Loucy (cell line): ENCODE data around the gene QRFP.

Experiments
- H2AFZ ChIP-seq: fragments of 200-600 bp; sonication (generic); 2 replicates; pipeline ENCODE4 v1.6.0; 2016; ENCODE audit warnings: antibody characterized with exemption, mild to moderate bottlenecking, low read length, moderate library complexity
- H3F3A ChIP-seq: fragments of 200-600 bp; 2 replicates; pipeline ENCODE4 v1.6.0; 2016; ENCODE audit warnings: antibody characterized with exemption, low read depth, mild to moderate bottlenecking
- H3K27me3 ChIP-seq: fragments of 200-600 bp; sonication (generic); 2 replicates; pipeline ENCODE4 v1.6.1; 2014; ENCODE audit warnings: low read length, mild to moderate bottlenecking; ENCODE audit not compliant: insufficient read depth, poor library complexity, severe bottlenecking
- H3K36me3 ChIP-seq: fragments of 200-600 bp; sonication (generic); 2 replicates; pipeline ENCODE4 v1.6.1; 2016; ENCODE audit warnings: low read length; ENCODE audit not compliant: insufficient read depth
- H3K4me1 ChIP-seq: fragments of 200-600 bp; sonication (generic); 2 replicates; pipeline ENCODE4 v1.5.1; 2014; ENCODE audit warnings: low read length, mild to moderate bottlenecking; ENCODE audit not compliant: insufficient read depth, poor library complexity, severe bottlenecking
- H3K4me2 ChIP-seq: fragments of 200-600 bp; sonication (generic); 2 replicates; pipeline ENCODE4 v1.6.0; 2014; ENCODE audit warnings: antibody characterized with exemption, low read length, low read depth, mild to moderate bottlenecking; ENCODE audit not compliant: poor library complexity, severe bottlenecking
- H3K4me3 ChIP-seq: fragments of 200-600 bp; sonication (generic); 2 replicates; pipeline ENCODE4 v1.5.1; 2014; ENCODE audit warnings: low read length, mild to moderate bottlenecking, mixed read lengths; ENCODE audit not compliant: poor library complexity, severe bottlenecking
- H3K79me2 ChIP-seq: fragments of 200-600 bp; sonication (generic); 2 replicates; pipeline ENCODE4 v1.6.1; 2014; ENCODE audit warnings: low read length; ENCODE audit not compliant: insufficient read depth
- H3K9ac ChIP-seq: fragments of 200-600 bp; sonication (generic); 2 replicates; pipeline ENCODE4 v1.6.0; 2014; ENCODE audit warnings: mild to moderate bottlenecking, low read depth, low read length, moderate library complexity; ENCODE audit not compliant: poor library complexity, severe bottlenecking
- H3K9me2 ChIP-seq: fragments of 200-600 bp; sonication (generic); replicated peaks from 2 replicates; pipeline ENCODE4 v1.6.1; 2016; ENCODE audit warnings: low read depth, low read length, mixed read lengths
- H3K9me3 ChIP-seq: fragments of 200-600 bp; sonication (generic); 2 replicates; pipeline ENCODE4 v1.6.1; 2014; ENCODE audit warnings: mild to moderate bottlenecking, antibody characterized with exemption, low read length, low read depth; ENCODE audit not compliant: insufficient read depth
- H4K20me1 ChIP-seq: fragments of 200-600 bp; sonication (generic); 2 replicates; pipeline ENCODE4 v1.6.0; 2014; ENCODE audit warnings: antibody characterized with exemption, low read length, mild to moderate bottlenecking; ENCODE audit not compliant: insufficient read depth, poor library complexity, severe bottlenecking
- CTCF ChIP-seq: fragments of 200-600 bp; sonication (generic); conservative IDR thresholded peaks from 2 replicates; pipeline ENCODE4 v1.5.1; 2014; ENCODE audit warnings: mild to moderate bottlenecking, antibody characterized with exemption, low read length
- EZH2phosphoT487 ChIP-seq: fragments of 200-600 bp; IDR thresholded peaks from 2 replicates; pipeline ENCODE4 v1.6.1; 2018; ENCODE audit warnings: antibody characterized with exemption, mild to moderate bottlenecking, moderate library complexity, borderline replicate concordance

The QRFP gene

GRCh38 chr9:130936285-130937117 lies 39.9 kb upstream of the QRFP start:
- Histone ChIP-seq H3K4me3 (no peak overlapping the region), H4K20me1 (no peaks in the 10 kb centered on the region), H3K79me2 (no peaks in the 10 kb centered on the region), H3K27me3 (no peaks in the 10 kb centered on the region), H3K9me3 (no peaks in the 10 kb centered on the region), H3K4me1 (no peaks in the 10 kb centered on the region), H3F3A (no peaks in the 10 kb centered on the region), H3K4me2 (peak overlapping the region; percentile 8), H2AFZ (no peak overlapping the region), H3K36me3 (no peaks in the 10 kb centered on the region), H3K9me2 (no peaks in the 10 kb centered on the region), H3K9ac (no peak overlapping the region)
- TF ChIP-seq EZH2phosphoT487 (no peak), CTCF (no peak)

GRCh38 chr9:130935648-130936271 lies 39.1 kb upstream of the QRFP start:
- Histone ChIP-seq H3K4me1 (no peaks in the 10 kb centered on the region), H3K4me3 (no peak overlapping the region), H3K36me3 (no peaks in the 10 kb centered on the region), H3K4me2 (no peak overlapping the region), H3F3A (no peaks in the 10 kb centered on the region), H3K9me3 (no peaks in the 10 kb centered on the region), H2AFZ (no peak overlapping the region), H3K9ac (no peak overlapping the region), H3K9me2 (no peaks in the 10 kb centered on the region), H3K79me2 (no peaks in the 10 kb centered on the region), H4K20me1 (no peaks in the 10 kb centered on the region), H3K27me3 (no peaks in the 10 kb centered on the region)
- TF ChIP-seq EZH2phosphoT487 (no peak), CTCF (no peak)

- no peak overlapping the region for H2AFZ ChIP-seq
- TF ChIP-seq CTCF (no peak), EZH2phosphoT487 (no peak)
- H3K79me2 ChIP-seq, result no peaks in the 10 kb centered on the region
- H3K9me3 ChIP-seq, result no peaks in the 10 kb centered on the region
- no peaks in the 10 kb centered on the region for H3K27me3 ChIP-seq
- H3K9ac ChIP-seq, result no peak overlapping the region
- H3F3A ChIP-seq, result no peaks in the 10 kb centered on the region
- H3K9me2 ChIP-seq, result no peaks in the 10 kb centered on the region
- H4K20me1 ChIP-seq, result no peaks in the 10 kb centered on the region
- H3K36me3 ChIP-seq, result no peaks in the 10 kb centered on the region
- no peak overlapping the region for H3K4me2 ChIP-seq
- no peak overlapping the region for H3K4me3 ChIP-seq
- no peaks in the 10 kb centered on the region for H3K4me1 ChIP-seq
Observed at GRCh38 chr9:130934702-130935647, 38.4 kb upstream of the QRFP start.
